HG03064 (cell line): ENCODE measurements around the gene ALG6.
"Not testable (repeated sequence)": the region's sequence is repeated elsewhere in the genome, so short reads cannot be mapped to it uniquely, and the experiment has no call there.

Experiments
- ATAC-seq: cut with Tn5 transposase; IDR thresholded peaks from one replicate; pipeline ENCODE4 v1.9.1; 2021; ENCODE audit warnings: low read depth; ENCODE audit not compliant: unreplicated experiment

ALG6 gene

DNA sequence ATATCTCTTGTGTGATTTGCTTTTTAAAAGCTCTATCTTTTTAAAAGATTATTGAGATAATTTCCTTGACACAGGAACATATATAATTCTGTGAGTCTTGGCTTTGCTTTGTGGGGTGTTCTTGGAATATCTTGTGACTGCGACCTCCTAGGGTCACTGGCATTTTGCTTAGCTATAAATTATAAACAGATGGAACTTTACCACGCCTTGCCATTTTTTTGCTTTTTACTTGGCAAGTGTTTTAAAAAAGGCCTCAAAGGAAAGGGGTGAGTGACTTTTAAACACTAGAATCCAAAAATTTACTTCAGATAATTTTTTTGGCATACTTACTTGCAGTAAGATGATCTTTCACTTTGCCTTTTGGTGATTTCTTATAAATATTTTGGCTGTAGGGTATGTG is 43.6 kb downstream of the ALG6 start:
- no peak for ATAC-seq

DNA sequence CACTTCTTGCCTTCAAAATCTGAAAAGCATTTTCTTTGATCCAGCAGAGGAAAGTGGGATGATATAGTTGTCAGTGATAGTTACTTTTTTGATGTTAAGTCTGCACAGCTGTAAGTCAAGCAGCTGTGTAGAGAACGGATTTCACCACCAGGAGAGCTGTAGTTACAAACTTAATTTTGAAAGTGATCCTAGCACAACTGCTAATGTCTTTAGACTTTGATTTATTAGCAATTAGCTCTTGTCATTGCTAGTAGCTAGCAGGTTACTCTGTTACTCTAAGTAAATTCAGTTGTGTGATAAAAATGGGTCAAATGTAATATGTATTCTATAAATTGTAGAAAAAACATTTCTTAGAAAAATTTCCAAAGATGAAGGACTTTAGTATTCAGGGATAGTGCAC is 46.0 kb downstream of the ALG6 start:
- ATAC-seq: no peak

GRCh38 chr1:63414691-63415365 is 47.4 kb downstream of the ALG6 start:
- ATAC-seq: no peak

- ATAC-seq: no peak
These were observed 50.7 kb downstream of the ALG6 start for GRCh38 chr1:63418101-63418500.

GRCh38 chr1:63420746-63421145 is 53.3 kb downstream of the ALG6 start:
- ATAC-seq: not testable (repeated sequence)

GRCh38 chr1:63423649-63424048 is 56.2 kb downstream of the ALG6 start:
- no peak for ATAC-seq

DNA sequence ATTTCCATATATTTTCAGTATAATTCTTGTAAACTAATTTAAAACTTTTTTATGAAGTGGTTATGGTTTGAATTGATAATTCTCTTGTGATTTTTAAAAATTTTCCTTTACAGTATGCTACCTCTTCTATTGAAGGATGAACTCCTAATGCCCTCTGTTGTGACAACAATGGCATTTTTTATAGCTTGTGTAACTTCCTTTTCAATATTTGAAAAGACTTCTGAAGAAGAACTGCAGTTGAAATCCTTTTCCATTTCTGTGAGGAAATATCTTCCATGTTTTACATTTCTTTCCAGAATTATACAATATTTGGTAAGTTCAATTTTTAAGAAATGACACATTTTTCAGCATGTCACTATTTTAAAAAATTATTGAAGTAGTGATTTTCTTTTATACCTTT is 61.4 kb downstream of the ALG6 start:
- ATAC-seq: no peak

GRCh38 chr1:63429281-63429680 is 61.9 kb downstream of the ALG6 start:
- no peak for ATAC-seq

DNA sequence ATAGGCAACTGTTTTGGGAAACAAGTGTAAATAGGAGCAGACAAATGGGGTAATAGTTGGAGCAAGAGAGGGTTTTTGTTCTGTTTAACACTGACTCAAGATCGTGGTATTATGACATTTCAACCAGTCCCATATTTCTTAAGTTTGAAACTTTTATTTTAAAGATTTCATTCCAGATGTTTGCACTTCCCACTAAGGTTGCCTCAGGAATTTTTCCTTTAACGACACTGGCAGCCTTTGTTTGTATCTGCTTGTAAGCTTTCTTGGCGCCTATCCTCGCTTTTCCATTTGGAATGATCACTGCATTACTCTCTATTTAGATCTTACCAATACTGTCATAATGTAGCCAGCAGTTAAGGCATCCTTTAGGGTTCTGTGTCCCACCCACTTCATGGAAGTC is 67.7 kb downstream of the ALG6 start:
- no peak for ATAC-seq

DNA sequence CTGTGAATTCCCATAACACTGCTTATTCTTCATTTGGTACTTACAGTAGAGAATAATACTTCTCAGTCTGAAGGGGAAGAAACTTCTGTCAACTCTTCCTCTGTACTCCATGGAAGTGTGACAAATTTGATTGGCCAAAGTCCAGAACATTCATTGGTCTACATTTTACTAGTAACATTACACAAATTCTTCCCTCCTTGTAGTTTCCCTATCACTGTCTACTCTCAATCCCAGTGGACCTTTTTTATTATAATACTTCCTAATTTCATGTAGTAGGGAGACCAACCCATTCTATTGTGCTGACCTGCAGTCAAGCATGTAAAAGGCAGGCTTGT is 74.7 kb downstream of the ALG6 start:
- ATAC-seq: no peak

- no peak for ATAC-seq
These were observed 81.4 kb downstream of the ALG6 start for GRCh38 chr1:63448731-63449246.

- no peak for ATAC-seq
These were observed 83.0 kb downstream of the ALG6 start for GRCh38 chr1:63450416-63450815.

- ATAC-seq: no peak
These were observed 85.8 kb downstream of the ALG6 start for GRCh38 chr1:63453232-63453631.

DNA sequence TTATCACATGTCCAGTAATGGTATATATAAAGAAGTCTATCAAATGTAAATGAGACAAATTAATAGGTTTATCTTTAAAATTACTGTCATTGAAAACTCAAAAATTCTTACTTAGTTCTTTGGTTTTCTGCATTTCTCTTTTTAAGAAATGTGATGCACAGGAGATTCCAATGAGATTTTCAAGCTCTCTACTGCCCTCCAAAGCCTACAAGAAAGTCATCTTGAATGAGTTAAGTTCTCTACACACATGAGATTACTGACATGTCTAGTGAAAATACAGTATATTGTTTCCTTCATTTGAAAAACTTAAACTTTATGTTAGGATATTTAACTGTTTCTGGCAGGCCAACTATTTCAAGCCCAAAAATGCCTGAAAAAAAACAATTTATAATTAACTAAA is 86.8 kb downstream of the ALG6 start:
- no peak for ATAC-seq

DNA sequence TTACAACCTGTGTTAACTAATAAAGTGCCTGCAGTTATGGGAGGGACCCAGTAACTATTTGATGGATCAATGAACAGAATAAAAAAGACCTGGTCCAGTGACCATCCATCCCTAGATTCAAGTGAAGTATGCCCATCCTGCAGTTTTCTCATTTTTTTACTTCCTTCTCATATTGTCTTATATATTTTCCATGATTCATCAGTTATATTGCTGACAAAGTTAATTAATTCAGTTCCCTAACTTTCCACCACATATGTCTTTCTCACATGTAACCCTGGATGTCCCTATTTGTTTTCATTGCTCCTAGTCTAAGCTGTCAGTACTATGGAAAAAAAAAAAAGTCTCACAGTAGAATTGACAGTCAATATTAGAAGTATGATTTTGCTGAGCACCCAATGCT is 91.3 kb downstream of the ALG6 start:
- no peak for ATAC-seq

- no peak for ATAC-seq
These were observed 94.3 kb downstream of the ALG6 start for GRCh38 chr1:63461661-63462230.

DNA sequence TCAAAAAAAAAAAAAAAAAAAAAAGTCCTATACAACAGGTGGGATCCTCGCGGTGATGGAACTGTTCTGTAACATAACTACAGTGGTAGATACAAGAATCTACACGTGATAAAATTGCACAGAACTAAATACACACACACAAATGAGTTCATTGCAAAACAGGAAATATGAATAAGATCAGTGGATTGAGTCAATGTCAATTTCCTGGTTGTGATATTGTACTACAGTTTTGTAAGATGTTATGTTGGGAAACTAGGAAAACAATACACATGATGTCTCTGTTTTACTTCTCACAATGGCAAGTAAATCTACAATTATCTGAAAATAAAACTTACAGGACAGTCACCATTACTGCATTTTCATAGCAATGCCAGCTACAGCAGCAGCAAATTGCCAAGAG is 95.8 kb downstream of the ALG6 start:
- no peak for ATAC-seq

- no peak for ATAC-seq
These were observed 98.8 kb downstream of the ALG6 start for GRCh38 chr1:63466181-63466580.

- no peak for ATAC-seq
These were observed 99.3 kb downstream of the ALG6 start for GRCh38 chr1:63466759-63467158.

GRCh38 chr1:63468683-63469082 is 101.3 kb downstream of the ALG6 start:
- not testable (repeated sequence) for ATAC-seq

GRCh38 chr1:63475761-63476160 is 108.3 kb downstream of the ALG6 start:
- ATAC-seq: no peak

- ATAC-seq: no peak
These were observed 112.6 kb downstream of the ALG6 start for GRCh38 chr1:63480057-63480456.

- ATAC-seq: no peak
These were observed 119.2 kb downstream of the ALG6 start for GRCh38 chr1:63486629-63487028.
